H9 (cell line): ENCODE results near the gene NBDY. TPM values are rescaled to one million over a fixed set of nuclear protein-coding genes. Genes with fewer than 3 reads are reported as not detected.

Experiments used
- DNase-seq: peaks from one replicate; pipeline ENCODE4 v3.0.0-alpha.2; 2017
- H2AFZ ChIP-seq: one replicate; pipeline ENCODE4 v1.6.1; 2013; ENCODE audit warnings: mild to moderate bottlenecking, low read length, control low read depth, moderate library complexity
- H2AK5ac ChIP-seq: 2 replicates; pipeline ENCODE4 v1.6.1; 2013; ENCODE audit warnings: low read length, control low read depth, mixed read lengths; ENCODE audit not compliant: insufficient read length
- H2BK120ac ChIP-seq: one replicate; pipeline ENCODE4 v1.6.1; 2013; ENCODE audit warnings: low read depth, mild to moderate bottlenecking, low read length, control low read depth, inconsistent platforms; ENCODE audit not compliant: poor library complexity, severe bottlenecking
- H2BK12ac ChIP-seq: 2 replicates; pipeline ENCODE4 v1.6.1; 2013; ENCODE audit warnings: low read length, control low read depth, mixed read lengths, low read depth; ENCODE audit not compliant: insufficient read length
- H2BK15ac ChIP-seq: 2 replicates; pipeline ENCODE4 v1.6.1; 2013; ENCODE audit warnings: low read depth, low read length, control low read depth
- H2BK20ac ChIP-seq: one replicate; pipeline ENCODE4 v1.6.1; 2013; ENCODE audit warnings: low read depth, mild to moderate bottlenecking, low read length, control low read depth, inconsistent platforms; ENCODE audit not compliant: poor library complexity, severe bottlenecking
- H2BK5ac ChIP-seq: 2 replicates; pipeline ENCODE4 v1.6.1; 2013; ENCODE audit warnings: low read length, control low read depth, mixed read lengths; ENCODE audit not compliant: insufficient read length
- H3K14ac ChIP-seq: 2 replicates; pipeline ENCODE4 v1.6.1; 2013; ENCODE audit warnings: low read length, control low read depth; ENCODE audit not compliant: insufficient read depth
- H3K18ac ChIP-seq: 2 replicates; pipeline ENCODE4 v1.6.1; 2013; ENCODE audit warnings: low read depth, mild to moderate bottlenecking, mixed read lengths, low read length, control low read depth; ENCODE audit not compliant: insufficient read length
- H3K23ac ChIP-seq: 2 replicates; pipeline ENCODE4 v1.6.1; 2013; ENCODE audit warnings: low read length, control low read depth, mixed read lengths, low read depth; ENCODE audit not compliant: insufficient read length
- H3K23me2 ChIP-seq: 2 replicates; pipeline ENCODE4 v1.6.1; 2013; ENCODE audit warnings: low read depth, mild to moderate bottlenecking, mixed read lengths, low read length, control low read depth; ENCODE audit not compliant: insufficient read length, poor library complexity, severe bottlenecking
- H3K27ac ChIP-seq: 2 replicates; pipeline ENCODE4 v1.5.1; 2013; ENCODE audit warnings: low read length, control low read depth, mixed read lengths, low read depth; ENCODE audit not compliant: insufficient read length
- H3K27me3 ChIP-seq: 2 replicates; pipeline ENCODE4 v1.6.1; 2013; ENCODE audit warnings: low read length, control low read depth, inconsistent platforms; ENCODE audit not compliant: insufficient read depth
- H3K4ac ChIP-seq: 2 replicates; pipeline ENCODE4 v1.6.1; 2013; ENCODE audit warnings: low read depth, mild to moderate bottlenecking, control low read depth, inconsistent platforms, low read length, moderate library complexity
- H3K4me1 ChIP-seq: 2 replicates; pipeline ENCODE4 v1.6.1; 2013; ENCODE audit warnings: low read length, control low read depth, inconsistent platforms; ENCODE audit not compliant: insufficient read depth
- H3K4me2 ChIP-seq: 2 replicates; pipeline ENCODE4 v1.6.1; 2013; ENCODE audit warnings: low read length, control low read depth, mixed read lengths; ENCODE audit not compliant: insufficient read length, insufficient read depth
- H3K56ac ChIP-seq: 2 replicates; pipeline ENCODE4 v1.6.1; 2013; ENCODE audit warnings: low read depth, mild to moderate bottlenecking, mixed read lengths, low read length, control low read depth; ENCODE audit not compliant: insufficient read length
- H3K79me1 ChIP-seq: 2 replicates; pipeline ENCODE4 v1.6.1; 2013; ENCODE audit warnings: low read depth, mild to moderate bottlenecking, moderate library complexity, low read length, control low read depth, inconsistent platforms; ENCODE audit not compliant: insufficient read depth, poor library complexity, severe bottlenecking
- H3K79me2 ChIP-seq: 2 replicates; pipeline ENCODE4 v1.6.1; 2013; ENCODE audit warnings: low read length, control low read depth, inconsistent platforms; ENCODE audit not compliant: insufficient read depth
- H3K9ac ChIP-seq: 2 replicates; pipeline ENCODE4 v1.6.1; 2013; ENCODE audit warnings: low read length, control low read depth, mixed read lengths; ENCODE audit not compliant: insufficient read length; ENCODE audit errors: extremely low read depth
- H3K9me3 ChIP-seq: one replicate; pipeline ENCODE4 v1.6.1; 2013; ENCODE audit warnings: low read depth, low read length, inconsistent platforms; ENCODE audit not compliant: control insufficient read depth
- H3T11ph ChIP-seq: one replicate; pipeline ENCODE4 v1.6.1; 2013; ENCODE audit warnings: mild to moderate bottlenecking, low read length, control low read depth, inconsistent platforms
- H4K20me1 ChIP-seq: one replicate; pipeline ENCODE4 v1.6.1; 2013; ENCODE audit not compliant: control insufficient read depth, insufficient read length, insufficient read depth
- H4K5ac ChIP-seq: 2 replicates; pipeline ENCODE4 v1.6.1; 2013; ENCODE audit warnings: low read depth, mild to moderate bottlenecking, mixed read lengths, low read length, control low read depth; ENCODE audit not compliant: insufficient read length
- H4K8ac ChIP-seq: replicated peaks from 2 replicates; pipeline ENCODE4 v1.6.1; 2013; ENCODE audit warnings: low read length, control low read depth, mixed read lengths, low read depth; ENCODE audit not compliant: insufficient read length
- H4K91ac ChIP-seq: 2 replicates; pipeline ENCODE4 v1.6.1; 2013; ENCODE audit warnings: low read depth, mild to moderate bottlenecking, moderate library complexity, mixed read lengths, low read length, control low read depth; ENCODE audit not compliant: insufficient read length
- H3K27ac Mint-ChIP-seq, 3 experiments: 2 replicates in 2 of 3; 3 replicates in 1 of 3; pipeline ENCODE4 v1.8.0; 2020 to 2021; ENCODE audit warnings: mixed read lengths in 3 of 3, mild to moderate bottlenecking in 1 of 3, moderate library complexity in 1 of 3
- H3K27me3 Mint-ChIP-seq: 2 replicates; pipeline ENCODE4 v1.8.0; 2021; ENCODE audit warnings: low read depth, mild to moderate bottlenecking, moderate library complexity, mixed read lengths
- H3K36me3 Mint-ChIP-seq, 3 experiments: 2 replicates in 2 of 3; 3 replicates in 1 of 3; pipeline ENCODE4 v1.8.0; 2020 to 2021; ENCODE audit warnings: low read depth in 3 of 3, mixed read lengths in 3 of 3; ENCODE audit not compliant: insufficient read depth in 1 of 3
- H3K4me1 Mint-ChIP-seq, 2 experiments: 2 replicates each; pipeline ENCODE4 v1.8.0; 2020; ENCODE audit warnings: mixed read lengths in 2 of 2
- H3K4me3 Mint-ChIP-seq, 2 experiments: 2 replicates in 1 of 2; 3 replicates in 1 of 2; pipeline ENCODE4 v1.8.0; 2020 to 2021; ENCODE audit warnings: mild to moderate bottlenecking in 2 of 2, mixed read lengths in 2 of 2, moderate library complexity in 1 of 2
- H3K9me3 Mint-ChIP-seq, 2 experiments: 2 replicates in 1 of 2; 3 replicates in 1 of 2; pipeline ENCODE4 v1.8.0; 2020; ENCODE audit warnings: mild to moderate bottlenecking in 2 of 2, mixed read lengths in 2 of 2, moderate library complexity in 1 of 2
- WGBS: extraction: QIAGEN DNeasy Blood & Tissue Kit; methylation state at CpG from one replicate; pipeline ENCODE4 v1.1.7; 2013; ENCODE audit warnings: missing lambda C conversion rate, low lambda C conversion rate, mixed read lengths; ENCODE audit not compliant: insufficient read length; ENCODE audit errors: extremely low coverage; 5-methylcytosine and 5-hydroxymethylcytosine counted together
- total RNA-seq: library from RNA; stranded (reverse); gene quantifications from 2 replicates; pipeline ENCODE4 v1.2.1, GENCODE V29; 2021
- TF ChIP-seq, protein P1 (sequence below): fragments of 200-600 bp; sonication (generic); conservative IDR thresholded peaks from 3 replicates; pipeline ENCODE4 v1.8.0; 2021; ENCODE audit warnings: antibody characterized with exemption, mild to moderate bottlenecking

NBDY gene
- total RNA-seq, 1 experiment from 2014 or later = 62.5 TPM

DNA sequence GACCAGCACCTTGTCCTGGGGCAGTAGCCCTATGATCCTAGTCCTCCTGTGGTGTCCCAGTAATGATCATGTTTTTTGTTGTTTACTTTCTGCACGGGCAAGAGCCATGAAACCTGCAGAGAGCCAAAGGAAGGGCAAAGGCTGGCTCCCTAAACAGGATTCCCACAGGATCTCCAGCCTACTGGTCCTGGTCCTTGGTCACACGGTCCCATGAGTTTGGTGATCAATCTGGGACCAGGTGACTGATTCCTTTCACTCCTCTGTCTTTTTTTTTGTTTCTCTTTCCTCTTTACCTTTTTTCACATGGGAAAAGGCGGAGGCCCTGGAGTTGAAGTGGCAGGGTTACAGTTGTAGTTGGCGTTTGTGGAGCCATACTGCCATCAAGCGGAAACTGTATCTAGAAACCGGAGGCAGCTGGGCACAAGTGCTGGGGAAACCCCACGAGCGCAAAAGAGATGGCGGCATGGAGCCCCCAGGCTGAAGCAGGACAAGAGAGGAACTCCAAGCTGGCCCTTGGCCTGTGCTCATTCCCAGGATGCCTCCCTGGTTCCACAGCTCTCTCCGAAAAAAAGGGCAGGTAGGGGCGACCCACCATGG, 34.6 kb downstream of the NBDY start:
- no CpG with 5 or more reads among the region's 11 CpGs for WGBS
- Histone ChIP-seq H3K4me1 (peaks cover 2% of the 10 kb centered on the region; the same call in 1 of the 2 replicates), H3K9ac (no peak overlapping the region), H2BK5ac (no peak overlapping the region), H3K56ac (no peak overlapping the region), H3K79me1 (no peaks in the 10 kb centered on the region), H3K23me2 (no peaks in the 10 kb centered on the region), H4K91ac (no peak overlapping the region), H3K18ac (peak overlapping the region; percentile 18), H2AFZ (no peak overlapping the region), H3K4ac (no peak overlapping the region), H3K79me2 (0 out of 2 replicates have a peak, but pooled peaks cover 2% of the 10 kb centered on the region), H2BK20ac (no peak overlapping the region), H3K14ac (peak overlapping the region; percentile 62; the same call in 1 of the 2 replicates), H4K5ac (no peak overlapping the region), H2BK12ac (no peak overlapping the region), H4K20me1 (no peaks in the 10 kb centered on the region), H2BK120ac (no peak overlapping the region), H2BK15ac (no peak overlapping the region), H3K4me2 (no peak overlapping the region), H4K8ac (no peak overlapping the region), H3K9me3 (no peaks in the 10 kb centered on the region), H2AK5ac (no peak overlapping the region), H3K27me3 (no peaks in the 10 kb centered on the region), H3K23ac (no peak overlapping the region), H3K27ac (no peak overlapping the region), H3T11ph (no peak overlapping the region)
- H3K4me3 Mint-ChIP-seq = no peak overlapping the region
- H3K27ac Mint-ChIP-seq = peak overlapping the region in 2 of 3 experiments; percentile 40 to 73; a peak in 2 of 7 replicates
- H3K4me1 Mint-ChIP-seq = peaks cover 10 to 11% of the 10 kb centered on the region in 2 experiments
- TF ChIP-seq, protein P1, sequence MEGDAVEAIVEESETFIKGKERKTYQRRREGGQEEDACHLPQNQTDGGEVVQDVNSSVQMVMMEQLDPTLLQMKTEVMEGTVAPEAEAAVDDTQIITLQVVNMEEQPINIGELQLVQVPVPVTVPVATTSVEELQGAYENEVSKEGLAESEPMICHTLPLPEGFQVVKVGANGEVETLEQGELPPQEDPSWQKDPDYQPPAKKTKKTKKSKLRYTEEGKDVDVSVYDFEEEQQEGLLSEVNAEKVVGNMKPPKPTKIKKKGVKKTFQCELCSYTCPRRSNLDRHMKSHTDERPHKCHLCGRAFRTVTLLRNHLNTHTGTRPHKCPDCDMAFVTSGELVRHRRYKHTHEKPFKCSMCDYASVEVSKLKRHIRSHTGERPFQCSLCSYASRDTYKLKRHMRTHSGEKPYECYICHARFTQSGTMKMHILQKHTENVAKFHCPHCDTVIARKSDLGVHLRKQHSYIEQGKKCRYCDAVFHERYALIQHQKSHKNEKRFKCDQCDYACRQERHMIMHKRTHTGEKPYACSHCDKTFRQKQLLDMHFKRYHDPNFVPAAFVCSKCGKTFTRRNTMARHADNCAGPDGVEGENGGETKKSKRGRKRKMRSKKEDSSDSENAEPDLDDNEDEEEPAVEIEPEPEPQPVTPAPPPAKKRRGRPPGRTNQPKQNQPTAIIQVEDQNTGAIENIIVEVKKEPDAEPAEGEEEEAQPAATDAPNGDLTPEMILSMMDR = no peak
- peak; percentile 31 for DNase-seq
- H3K27me3 Mint-ChIP-seq = no peaks in the 10 kb centered on the region
- H3K36me3 Mint-ChIP-seq = peaks cover 16 to 28% (median 20%) of the 10 kb centered on the region in 3 experiments
- H3K9me3 Mint-ChIP-seq = peaks cover 53% of the 10 kb centered on the region in 2 experiments
